Stomach (tissue), 4 donors: Measurements from ENCODE around the gene EFCAB12.

ENCODE experiments used
- CTCF ChIP-seq, 7 experiments: fragments of 450-650 bp in 4 of 7; fragments of 200-600 bp in 3 of 7; sonication (generic) in 3 of 7; IDR thresholded peaks; one replicate each; pipeline ENCODE4 v1.5.1; 2016 to 2019; ENCODE audit warnings: antibody characterized with exemption in 7 of 7, control low read depth in 2 of 7, mild to moderate bottlenecking in 1 of 7
- POLR2A ChIP-seq, 4 donors: fragments of 450-650 bp; IDR thresholded peaks; one replicate each; pipeline ENCODE4 v1.6.1; 2016; ENCODE audit warnings: antibody characterized with exemption in 4 of 4, control low read depth in 2 of 4, mild to moderate bottlenecking in 1 of 4, moderate library complexity in 1 of 4
- POLR2AphosphoS5 ChIP-seq, 3 donors: sonication (generic); formaldehyde crosslinking; IDR thresholded peaks; one replicate each; pipeline ENCODE4 v1.6.1; 2016; ENCODE audit warnings: antibody characterized with exemption in 3 of 3

GRCh38 chr3:129460572-129460971 is 32.1 kb upstream of the EFCAB12 start:
- no peak for TF ChIP-seq POLR2AphosphoS5 (IDR thresholded peaks at IDR 0.05)
- no peak for TF ChIP-seq CTCF (IDR thresholded peaks at IDR 0.05)
- TF ChIP-seq POLR2A (IDR thresholded peaks at IDR 0.05): no peak
